Mucosa of descending colon (tissue), 3 donors: Measurements from ENCODE around the gene PSTPIP1. TPM values are rescaled to one million over a fixed set of nuclear protein-coding genes. Genes with fewer than 3 reads are reported as not detected.

Experiments
- ATAC-seq: fragments of 200-7000 bp; cut with Tn5 transposase; one replicate; pipeline ENCODE4 v1.9.1; 2020; ENCODE audit warnings: mild to moderate bottlenecking, moderate library complexity
- DNase-seq, 3 donors: peaks; one replicate each; pipeline ENCODE4 v3.0.0-alpha.2; 2020
- H3K36me3 ChIP-seq: fragments of 200-600 bp; one replicate; pipeline ENCODE4 v1.8.0; 2021; ENCODE audit warnings: low read depth, mild to moderate bottlenecking
- H3K4me1 ChIP-seq: fragments of 200-600 bp; one replicate; pipeline ENCODE4 v1.8.0; 2021; ENCODE audit warnings: low read depth, mild to moderate bottlenecking
- H3K4me3 ChIP-seq: fragments of 200-600 bp; one replicate; pipeline ENCODE4 v1.8.0; 2021; ENCODE audit warnings: mild to moderate bottlenecking
- H3K9me3 ChIP-seq: fragments of 200-600 bp; one replicate; pipeline ENCODE4 v1.8.0; 2021; ENCODE audit warnings: mild to moderate bottlenecking
- intact Hi-C, 2 donors: fragments of 100-400 bp; cut with DNase I in 1 of 2; cut with micrococcal nuclease in 1 of 2; formaldehyde crosslinking; loops; one replicate each; pipeline versions ENCODE4 v1.11.0 to v1.11.1; 2022; cut with DNase I, micrococcal nuclease
- total RNA-seq, 3 donors: library from RNA; stranded (reverse); fragmentation: NEBNext Ultra II Directional in 2 of 3; extraction: Animal tissue kit (Norgen Biotek cat#: 25700) in 2 of 3; gene quantifications; one replicate each; pipeline versions ENCODE4 v1.2.1 to v1.2.4, GENCODE V29; 2021 to 2023
- TF ChIP-seq, protein P1 (sequence below): fragments of 200-600 bp; IDR thresholded peaks from one replicate; pipeline ENCODE4 v1.8.0; 2022; ENCODE audit warnings: antibody characterized with exemption, mild to moderate bottlenecking
- donor health status: DM: no; HTN: no; CAD: no; lungs with moderate emphysema.
- donor health status: DM: no; HTN: no; CAD: no.
- donor health status: DM: no; HTN: yes; CAD: no.

Gene PSTPIP1
- total RNA-seq, 3 donors from 2014 or later, result 4.4 to 8.2 (median 6.3) TPM

DNA sequence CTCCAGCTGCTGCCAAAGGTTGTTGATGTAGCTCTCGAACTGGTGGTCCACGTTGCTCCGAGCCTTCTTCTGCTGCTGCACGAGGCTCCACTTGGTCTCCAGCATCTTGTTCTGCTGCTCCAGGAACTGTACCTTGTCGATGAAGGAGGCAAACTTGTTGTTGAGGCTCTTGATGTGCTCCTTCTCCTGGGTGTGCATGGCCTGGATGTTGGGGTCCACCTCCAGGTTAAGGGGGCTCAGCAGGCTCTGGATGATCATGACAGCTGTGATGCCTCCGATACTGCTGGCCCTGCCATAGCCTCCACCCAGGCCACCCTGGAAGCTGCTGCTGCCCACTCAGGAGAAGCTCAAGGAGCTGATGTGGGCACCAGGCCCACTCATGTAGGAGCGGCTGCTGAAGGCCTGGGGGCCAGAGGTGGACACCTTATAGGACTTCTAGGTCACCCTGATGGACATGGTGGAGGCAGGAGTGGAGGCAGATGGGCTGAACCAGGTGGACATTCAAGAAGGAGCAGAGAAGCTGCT, 14.9 kb upstream of the PSTPIP1 start:
- TF ChIP-seq, protein P1, sequence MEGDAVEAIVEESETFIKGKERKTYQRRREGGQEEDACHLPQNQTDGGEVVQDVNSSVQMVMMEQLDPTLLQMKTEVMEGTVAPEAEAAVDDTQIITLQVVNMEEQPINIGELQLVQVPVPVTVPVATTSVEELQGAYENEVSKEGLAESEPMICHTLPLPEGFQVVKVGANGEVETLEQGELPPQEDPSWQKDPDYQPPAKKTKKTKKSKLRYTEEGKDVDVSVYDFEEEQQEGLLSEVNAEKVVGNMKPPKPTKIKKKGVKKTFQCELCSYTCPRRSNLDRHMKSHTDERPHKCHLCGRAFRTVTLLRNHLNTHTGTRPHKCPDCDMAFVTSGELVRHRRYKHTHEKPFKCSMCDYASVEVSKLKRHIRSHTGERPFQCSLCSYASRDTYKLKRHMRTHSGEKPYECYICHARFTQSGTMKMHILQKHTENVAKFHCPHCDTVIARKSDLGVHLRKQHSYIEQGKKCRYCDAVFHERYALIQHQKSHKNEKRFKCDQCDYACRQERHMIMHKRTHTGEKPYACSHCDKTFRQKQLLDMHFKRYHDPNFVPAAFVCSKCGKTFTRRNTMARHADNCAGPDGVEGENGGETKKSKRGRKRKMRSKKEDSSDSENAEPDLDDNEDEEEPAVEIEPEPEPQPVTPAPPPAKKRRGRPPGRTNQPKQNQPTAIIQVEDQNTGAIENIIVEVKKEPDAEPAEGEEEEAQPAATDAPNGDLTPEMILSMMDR, result no peak
- DNase-seq (no peak), ATAC-seq (no peak)
- H3K4me1 ChIP-seq, result no peaks in the 10 kb centered on the region
- intact Hi-C loops, result no loop called here
- H3K9me3 ChIP-seq, result no peaks in the 10 kb centered on the region
- H3K4me3 ChIP-seq, result no peak overlapping the region
- H3K36me3 ChIP-seq, result no peaks in the 10 kb centered on the region

DNA sequence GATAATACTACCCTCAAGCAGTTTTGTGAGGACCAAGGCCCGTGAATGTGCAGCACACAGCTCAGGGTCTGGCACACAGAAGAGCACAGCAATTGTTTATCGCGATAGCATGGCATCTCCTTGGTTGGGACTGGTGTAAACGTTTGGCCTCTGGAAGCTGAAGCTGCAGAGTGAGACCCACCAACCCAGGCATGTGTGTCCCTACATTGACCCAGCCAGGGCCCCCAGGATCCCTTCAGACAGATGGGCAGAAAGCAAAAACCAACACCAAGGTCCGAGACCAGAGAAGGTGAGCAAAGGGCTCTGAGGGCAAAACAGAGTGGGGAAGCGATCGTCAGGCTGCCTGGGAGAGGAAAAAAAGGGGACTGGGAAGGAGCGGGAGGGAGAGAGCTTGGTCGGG, 12.6 kb upstream of the PSTPIP1 start:
- Histone ChIP-seq H3K36me3 (no peaks in the 10 kb centered on the region), H3K9me3 (no peaks in the 10 kb centered on the region), H3K4me1 (no peaks in the 10 kb centered on the region), H3K4me3 (no peak overlapping the region)
- ATAC-seq, result no peak
- intact Hi-C loops, result no loop called here
- TF ChIP-seq, protein P1, result no peak
- DNase-seq, result no peak

DNA sequence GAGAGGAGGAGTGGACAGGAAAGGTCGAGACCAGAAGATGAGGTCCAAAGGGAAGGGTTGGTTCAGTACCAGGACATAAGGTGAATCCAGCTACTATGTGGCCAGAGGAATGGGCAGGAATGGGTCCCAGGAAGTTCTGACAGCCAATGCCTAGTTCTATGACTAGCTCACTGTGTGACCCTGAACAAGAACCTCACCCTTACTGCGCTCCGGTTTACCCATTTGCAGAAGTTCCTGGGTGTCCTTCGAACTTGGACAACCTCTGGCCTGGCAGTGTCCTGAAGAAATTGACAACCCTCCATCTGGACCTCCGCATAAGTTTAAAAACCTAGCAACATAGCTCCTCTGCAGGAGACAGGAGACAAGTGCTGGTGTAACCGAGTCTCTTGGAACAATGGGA, 12.2 kb upstream of the PSTPIP1 start:
- Histone ChIP-seq H3K4me3 (no peak overlapping the region), H3K9me3 (no peaks in the 10 kb centered on the region), H3K4me1 (no peaks in the 10 kb centered on the region), H3K36me3 (no peaks in the 10 kb centered on the region)
- DNase-seq, result no peak
- ATAC-seq, result no peak
- intact Hi-C loops, result no loop called here
- TF ChIP-seq, protein P1, result no peak

DNA sequence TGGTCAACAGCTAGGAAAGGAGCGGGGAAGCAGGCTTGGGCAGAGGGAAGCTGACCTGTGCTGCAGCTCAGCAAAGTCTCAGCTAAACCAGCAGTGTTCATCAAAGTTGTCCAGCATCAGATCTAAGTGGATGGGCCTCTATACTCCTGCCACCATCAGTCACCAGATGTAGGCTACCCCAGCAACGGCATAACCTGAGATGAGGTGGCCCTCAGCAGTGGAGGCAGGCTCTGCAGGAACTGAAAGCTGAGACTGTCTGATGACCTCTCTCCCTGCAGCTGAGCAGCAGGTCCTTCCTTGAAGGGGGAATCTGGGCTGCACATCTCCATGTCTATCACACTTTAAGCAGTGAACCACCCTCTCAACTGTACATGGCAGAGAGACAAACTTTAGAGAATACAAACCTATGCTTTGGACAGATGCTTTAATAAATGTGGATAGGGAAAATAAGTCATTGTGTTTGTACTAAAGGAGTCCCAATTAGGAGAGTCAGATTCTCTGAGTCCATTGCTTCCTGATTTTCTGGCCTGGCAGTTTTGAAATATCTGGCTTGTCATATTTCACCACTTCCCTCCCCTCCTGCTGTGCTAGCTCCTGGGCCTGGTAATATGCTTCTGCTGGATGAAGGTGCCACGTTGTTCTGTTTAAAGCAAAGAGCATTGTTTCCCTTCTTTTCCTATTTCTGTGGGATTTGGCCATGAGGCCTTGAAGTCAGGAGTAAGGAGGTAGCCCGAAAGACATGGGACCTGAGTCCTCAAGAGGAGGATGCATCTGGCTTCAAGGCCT, 11.1 kb upstream of the PSTPIP1 start:
- peak; percentile 30 for ATAC-seq
- TF ChIP-seq, protein P1, result no peak
- H3K4me3 ChIP-seq, result no peak overlapping the region
- H3K9me3 ChIP-seq, result no peaks in the 10 kb centered on the region
- H3K36me3 ChIP-seq, result no peaks in the 10 kb centered on the region
- intact Hi-C loops, result no loop called here
- DNase-seq, result no peak
- no peaks in the 10 kb centered on the region for H3K4me1 ChIP-seq

DNA sequence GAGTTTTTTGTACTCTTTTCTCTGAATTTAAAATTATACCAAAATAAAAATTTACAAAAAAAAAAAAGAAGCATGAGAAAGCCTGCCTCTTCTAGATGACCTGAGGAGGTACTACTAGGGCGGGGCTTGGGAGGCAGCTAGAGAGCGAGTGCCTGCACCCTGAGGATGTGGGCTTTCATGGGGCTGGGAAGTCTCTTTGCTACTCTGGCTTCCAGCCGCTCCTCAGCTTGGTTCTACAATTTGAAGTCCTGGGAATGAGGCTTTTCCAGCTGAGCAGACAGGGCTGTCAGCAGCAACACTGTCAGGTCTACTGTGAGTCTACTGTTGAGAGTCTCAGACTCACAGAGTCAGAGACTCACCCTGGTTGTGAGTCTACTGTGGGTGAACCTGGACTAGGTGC, 8.2 kb upstream of the PSTPIP1 start:
- Histone ChIP-seq H3K4me1 (no peaks in the 10 kb centered on the region), H3K9me3 (no peaks in the 10 kb centered on the region), H3K4me3 (no peak overlapping the region), H3K36me3 (no peaks in the 10 kb centered on the region)
- no peak for DNase-seq
- intact Hi-C loops, result no loop called here
- ATAC-seq, result no peak
- TF ChIP-seq, protein P1, result no peak
